ENCODE results near the gene BEND4.

BEND4 gene

DNA sequence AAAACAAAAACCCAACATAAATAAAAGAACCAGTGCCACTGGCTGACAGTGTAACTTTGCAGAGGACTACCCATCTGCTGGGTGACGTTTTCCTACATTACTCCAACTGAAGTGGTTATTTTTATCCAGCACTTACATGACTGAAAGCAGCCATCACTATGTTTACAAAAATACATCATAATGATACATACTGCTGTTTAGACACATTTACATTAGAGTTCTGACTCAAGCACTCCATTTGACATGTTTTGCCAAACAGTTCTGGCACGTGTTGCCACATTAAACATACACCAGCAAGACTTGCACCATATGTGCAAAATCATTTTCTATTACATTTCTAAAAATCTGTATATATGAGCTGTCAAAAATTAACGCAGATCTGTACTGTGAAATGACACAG, 39.6 kb downstream of the BEND4 start:
- in situ Hi-C loops (cut with MboI; ENCODE audit: low sequenced_read_pairs): no loop called here

- in situ Hi-C loops (cut with MboI; ENCODE audit: low sequenced_read_pairs): no loop called here
Observed at GRCh38 chr4:42104521-42104920, 47.9 kb downstream of the BEND4 start.

GRCh38 chr4:42101446-42101975, 50.9 kb downstream of the BEND4 start:
- in situ Hi-C loops (cut with MboI; ENCODE audit: low sequenced_read_pairs): no loop called here

DNA sequence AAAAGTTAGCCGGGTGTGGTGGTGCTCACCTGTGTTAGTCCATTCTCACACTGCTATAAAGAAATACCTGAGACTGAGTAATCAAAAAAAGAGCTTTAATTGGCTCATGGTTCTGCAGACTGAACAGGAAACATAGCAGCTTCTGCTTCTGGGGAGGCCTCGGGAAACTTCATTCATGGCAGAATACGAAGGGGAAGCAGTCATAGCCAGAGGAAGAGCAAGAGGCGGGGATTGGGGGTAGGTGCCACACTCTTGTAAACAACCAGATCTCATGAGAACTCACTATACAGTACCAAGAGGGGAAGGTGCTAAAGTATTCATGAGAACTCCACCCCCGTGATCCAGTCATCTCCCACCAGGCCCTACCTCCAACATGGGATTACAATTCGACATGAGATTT, 64.1 kb downstream of the BEND4 start:
- in situ Hi-C loops (cut with MboI; ENCODE audit: low sequenced_read_pairs): no loop called here

- in situ Hi-C loops (cut with MboI; ENCODE audit: low sequenced_read_pairs): no loop called here
Observed at GRCh38 chr4:42083816-42084215, 68.6 kb downstream of the BEND4 start.

DNA sequence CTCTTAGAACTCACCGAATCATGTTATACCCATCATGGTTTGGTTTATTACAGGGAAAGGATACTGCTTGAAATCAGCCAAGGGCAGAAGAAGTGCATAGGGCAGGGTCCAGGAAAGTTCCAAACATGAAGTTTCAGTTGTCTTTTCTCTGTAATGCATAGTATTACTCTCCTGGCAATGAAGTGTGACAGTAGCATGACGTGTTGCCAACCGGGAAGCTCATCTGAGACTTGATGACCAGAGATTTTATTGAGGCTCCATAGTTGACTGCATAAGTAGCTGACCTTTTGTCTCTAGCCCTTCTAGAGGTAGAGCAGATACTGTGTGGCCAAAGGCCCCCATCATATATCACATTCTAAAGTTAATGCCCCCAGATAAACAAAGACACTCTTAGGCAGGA, 72.1 kb downstream of the BEND4 start:
- in situ Hi-C loops (cut with MboI; ENCODE audit: low sequenced_read_pairs): no loop called here

DNA sequence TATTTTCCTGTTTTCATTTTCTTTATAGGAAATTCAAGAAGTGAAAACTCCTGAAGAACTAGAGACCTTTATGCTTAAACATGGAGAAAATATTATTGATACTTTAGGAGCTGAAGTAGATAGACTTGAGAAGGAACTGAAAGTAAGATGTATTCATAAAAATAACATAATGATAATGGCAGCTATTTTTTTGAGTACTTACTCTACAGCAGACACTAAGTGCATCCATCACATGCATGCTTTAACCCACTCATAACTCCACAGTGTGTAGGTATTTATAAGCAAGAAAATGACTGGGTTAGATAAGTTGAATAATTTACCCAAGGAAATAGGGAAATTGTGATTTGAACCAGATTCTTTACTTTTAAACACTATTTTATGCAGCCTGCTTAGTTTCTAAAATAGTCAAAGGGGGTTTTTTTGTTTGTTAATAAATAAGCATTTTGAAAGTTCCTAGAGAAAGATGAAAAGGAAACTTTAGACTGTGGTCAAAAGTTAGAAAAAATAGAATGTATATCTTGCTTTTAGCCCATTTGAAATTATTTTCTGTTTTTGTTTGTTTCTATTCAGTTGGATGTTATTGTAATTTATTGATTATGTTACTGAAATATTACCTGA, 74.2 kb downstream of the BEND4 start:
- in situ Hi-C loops (cut with MboI; ENCODE audit: low sequenced_read_pairs): no loop called here

DNA sequence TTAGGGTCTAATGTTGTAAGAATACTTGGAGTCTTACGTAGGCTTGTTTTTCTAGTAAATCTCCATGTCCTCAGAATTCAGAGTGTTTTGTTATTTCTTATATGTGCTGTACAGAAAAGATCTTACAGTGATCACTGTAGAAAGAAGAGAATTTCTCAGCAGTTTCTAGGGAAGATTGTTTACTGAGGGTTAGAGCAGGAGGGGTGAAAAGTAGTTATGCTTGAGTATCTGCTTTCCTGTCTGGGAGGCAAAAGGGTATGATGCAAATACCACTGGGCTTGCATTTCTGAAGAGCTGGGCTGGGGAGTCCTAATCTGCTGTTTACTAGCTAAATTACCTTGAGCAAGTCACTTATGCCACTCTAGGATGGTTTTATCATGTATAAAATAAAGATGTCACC, 78.2 kb downstream of the BEND4 start:
- in situ Hi-C loops (cut with MboI; ENCODE audit: low sequenced_read_pairs): no loop called here

GRCh38 chr4:42070463-42070862, 82.0 kb downstream of the BEND4 start:
- in situ Hi-C loops (cut with MboI; ENCODE audit: low sequenced_read_pairs): no loop called here

DNA sequence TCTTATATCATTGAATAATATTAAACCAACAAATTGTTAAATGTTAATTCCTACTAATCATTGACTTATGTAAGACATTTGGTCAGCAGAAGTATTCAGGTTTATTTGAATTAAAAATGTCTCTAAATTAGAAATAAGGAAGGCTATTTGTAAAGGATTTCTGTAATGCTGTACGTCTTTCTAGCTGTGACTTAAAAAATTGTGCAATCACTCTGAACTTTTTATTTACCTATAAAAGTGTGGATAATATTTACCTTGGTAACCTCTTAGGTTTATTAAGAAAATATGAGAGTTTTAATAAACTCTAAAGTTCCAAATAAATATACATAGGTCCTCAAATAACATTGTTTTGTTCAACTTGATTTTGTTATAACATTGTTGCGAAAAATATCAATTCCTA, 85.2 kb downstream of the BEND4 start:
- in situ Hi-C loops (cut with MboI; ENCODE audit: low sequenced_read_pairs): no loop called here

DNA sequence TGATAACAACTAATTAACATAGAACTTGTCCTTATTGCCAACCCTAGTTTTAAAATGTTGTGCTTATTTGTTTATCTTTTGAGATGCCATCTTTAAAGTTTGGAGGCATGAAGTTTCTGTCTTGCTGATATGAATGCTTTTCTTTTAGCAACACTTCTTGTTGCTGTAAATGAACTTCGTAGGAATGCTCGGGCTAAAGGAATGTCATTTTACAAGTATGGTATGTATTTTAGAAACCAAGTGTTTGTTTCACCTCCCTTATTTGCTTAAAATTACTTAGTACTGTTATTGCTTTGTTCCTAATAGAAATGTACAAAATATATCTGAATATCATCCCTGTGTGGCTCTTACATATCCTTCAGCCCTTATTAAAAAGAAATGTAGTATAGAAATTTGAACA, 86.1 kb downstream of the BEND4 start:
- in situ Hi-C loops (cut with MboI; ENCODE audit: low sequenced_read_pairs): no loop called here

Data from HL-60/S4 treated with retinoic acid at 250 ng/mL for 4 days and 3 days (cell line).